Superior temporal gyrus (tissue), 1 donor: ENCODE results near the gene UBFD1.
"Not testable (repeated sequence)": the region's sequence is repeated elsewhere in the genome, so short reads cannot be mapped to it uniquely, and the experiment has no call there.

Experiments used
- DNase-seq: peaks from one replicate; pipeline ENCODE4 v3.0.0-alpha.2; 2016; ENCODE audit errors: extremely low spot score

Gene UBFD1

DNA sequence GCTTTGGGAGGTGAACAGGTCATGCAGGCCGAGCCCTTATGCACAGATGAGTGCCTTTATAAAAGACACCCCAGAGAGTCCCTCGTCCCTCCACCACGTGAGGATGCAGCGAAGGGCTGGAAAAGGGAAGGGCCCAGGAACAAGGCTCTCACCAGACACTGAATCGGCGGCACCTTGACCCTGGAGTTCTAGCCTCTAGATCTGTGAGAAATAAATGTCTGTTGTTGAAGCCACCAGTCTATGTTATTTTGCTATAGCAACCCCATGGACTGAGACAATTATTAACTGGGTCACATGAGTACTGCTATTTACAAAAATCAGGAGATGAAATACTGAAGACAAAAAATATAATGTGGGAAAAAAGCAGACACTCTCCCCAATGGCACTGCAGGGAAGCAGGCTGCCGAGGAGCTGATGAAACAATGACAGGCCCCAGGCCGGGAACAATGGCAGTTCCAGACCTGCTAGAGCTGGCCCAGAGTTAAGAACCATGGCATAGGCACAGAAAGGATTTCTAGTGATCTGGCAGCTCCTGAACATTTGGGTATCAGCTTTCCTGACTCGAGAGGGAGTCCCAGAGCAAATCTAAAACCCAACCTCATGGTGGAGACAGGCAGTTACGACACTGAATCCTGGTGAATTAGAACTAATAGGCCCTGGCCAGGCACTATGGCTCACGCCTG, 29.4 kb upstream of the UBFD1 start:
- DNase-seq = no peak

DNA sequence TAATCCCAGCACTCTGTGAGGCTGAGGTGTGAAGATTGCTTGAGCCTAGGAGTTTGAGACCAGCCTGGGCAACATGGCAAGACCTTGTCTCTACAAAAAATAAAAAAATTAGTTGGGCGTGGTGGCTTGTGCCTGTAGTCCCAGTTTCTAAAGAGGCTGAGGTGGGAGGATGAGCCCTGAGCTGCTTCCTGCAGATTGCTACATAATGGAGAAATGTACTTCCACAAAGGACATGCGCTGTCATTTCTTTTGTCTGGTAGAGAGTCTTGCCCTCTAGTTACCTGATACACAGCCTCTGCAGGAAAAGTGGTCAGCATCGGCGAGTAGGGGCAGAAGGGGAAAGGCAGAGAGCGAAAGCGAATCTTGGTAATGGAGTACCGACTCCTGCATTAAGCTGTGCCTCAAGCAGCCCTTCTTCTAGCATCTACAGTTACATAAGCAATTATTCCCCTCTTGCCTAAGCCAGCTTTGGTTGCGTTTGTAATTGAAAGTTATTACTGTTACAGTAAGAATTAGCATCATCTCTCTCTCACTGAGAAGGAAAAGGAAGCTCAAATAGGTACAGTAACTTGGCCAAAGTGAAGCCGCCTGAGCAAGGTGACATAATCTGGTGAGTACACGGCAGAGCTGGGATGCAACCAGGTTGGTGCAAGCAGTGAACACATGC, 28.8 kb upstream of the UBFD1 start:
- no peak for DNase-seq

DNA sequence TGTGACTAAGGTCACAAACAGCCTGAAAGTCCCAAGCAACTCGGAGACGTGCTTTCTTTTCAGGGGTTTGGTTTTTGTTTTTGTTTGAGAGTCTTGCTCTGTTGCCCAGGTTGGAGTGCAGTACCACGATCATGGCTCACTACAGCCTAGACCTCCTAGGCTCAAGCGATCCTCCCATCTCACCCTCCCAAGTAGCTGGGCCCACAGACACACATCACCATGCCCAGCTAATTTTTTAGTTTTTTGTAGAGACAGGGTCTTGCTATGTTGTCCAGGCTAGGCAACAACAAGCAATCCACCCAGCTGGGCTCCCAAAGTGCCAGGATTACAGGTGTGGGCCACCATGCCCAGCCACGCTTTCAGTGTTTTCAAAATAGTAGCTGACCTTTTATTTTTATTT, 27.5 kb upstream of the UBFD1 start:
- DNase-seq = no peak

DNA sequence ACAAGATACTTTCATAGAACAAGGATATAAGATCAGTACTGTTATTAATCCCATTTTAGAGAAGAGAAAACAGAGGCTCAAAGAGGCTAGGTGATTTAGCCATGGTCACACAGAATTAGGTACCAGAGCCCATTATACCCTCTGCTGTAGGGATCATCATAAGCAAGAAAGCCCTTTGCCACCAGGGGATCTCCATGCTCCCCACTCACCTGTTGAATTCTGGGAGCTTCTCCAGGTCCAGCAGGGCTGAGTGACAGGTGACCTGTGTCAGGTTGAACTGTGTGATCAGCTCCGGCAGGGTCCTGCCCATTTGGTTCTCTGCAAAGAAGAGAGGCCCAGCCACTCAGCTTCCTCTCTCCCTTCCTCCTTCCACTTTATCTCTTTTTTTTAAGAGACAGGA, 25.1 kb upstream of the UBFD1 start:
- no peak for DNase-seq

DNA sequence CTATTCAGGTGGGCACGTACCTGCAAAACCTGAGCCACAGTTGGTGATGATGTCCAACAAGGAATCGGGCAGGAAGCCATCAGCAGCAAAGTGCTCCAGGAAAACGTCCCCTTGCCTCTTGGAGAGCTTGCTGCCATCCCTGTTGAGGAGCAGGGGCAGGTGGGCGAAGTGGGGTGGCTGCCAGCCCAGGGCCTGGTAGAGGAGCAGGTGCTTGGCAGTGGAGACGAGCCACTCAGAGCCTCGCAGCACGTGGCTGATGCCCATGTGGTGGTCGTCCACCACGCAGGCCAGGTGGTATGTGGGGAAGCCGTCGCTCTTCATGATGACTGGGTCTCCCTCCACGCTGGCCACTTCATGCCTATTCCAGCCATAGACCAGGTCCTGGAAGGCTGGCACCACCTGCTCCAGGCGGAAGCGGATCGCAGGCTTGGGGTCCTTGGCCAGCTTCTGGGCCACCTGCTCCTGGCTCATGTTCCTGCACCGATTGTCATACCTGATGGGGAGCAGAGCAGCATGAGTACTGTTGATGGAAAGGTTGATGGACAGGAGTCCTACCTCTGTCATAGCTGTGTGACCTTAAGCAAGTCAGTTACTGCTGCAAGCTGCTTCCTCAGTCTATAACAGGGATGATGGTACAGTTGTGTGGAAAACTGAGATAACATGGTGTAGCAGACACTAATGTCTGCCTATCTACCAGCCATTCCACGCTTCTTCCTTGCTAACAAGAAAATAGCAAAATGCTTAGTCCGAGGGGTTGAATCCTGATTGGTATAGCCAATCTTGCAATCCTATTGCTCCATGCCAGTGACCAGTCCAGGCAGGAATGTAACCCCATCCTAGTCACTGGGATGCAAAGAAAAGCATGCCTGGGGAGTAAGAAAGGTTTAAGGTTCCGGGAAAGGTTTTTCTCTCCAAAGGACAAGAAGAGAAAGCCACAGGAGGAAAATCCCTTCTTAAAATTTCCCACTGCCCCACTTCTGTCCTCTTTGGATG, 22.4 kb upstream of the UBFD1 start:
- DNase-seq = no peak

DNA sequence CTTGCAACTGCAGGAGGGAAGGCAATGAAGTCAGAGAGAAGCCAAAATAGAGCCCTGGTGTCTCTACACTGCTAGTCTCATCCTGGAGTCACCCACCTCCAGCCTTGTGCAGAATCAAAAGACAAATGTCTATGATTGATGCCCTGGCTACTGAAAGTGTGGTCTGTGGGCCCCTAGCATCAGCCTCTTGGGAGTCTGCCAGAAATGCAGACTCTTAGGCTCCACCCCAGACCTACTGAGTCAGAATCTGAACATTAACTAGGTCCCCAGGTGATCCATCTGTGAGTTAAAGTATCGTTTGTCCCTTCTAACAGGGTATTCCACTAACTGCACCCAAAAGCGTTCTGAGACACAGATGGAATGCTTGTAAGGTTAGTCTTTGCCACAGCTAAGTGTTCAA, 21.6 kb upstream of the UBFD1 start:
- DNase-seq = no peak

DNA sequence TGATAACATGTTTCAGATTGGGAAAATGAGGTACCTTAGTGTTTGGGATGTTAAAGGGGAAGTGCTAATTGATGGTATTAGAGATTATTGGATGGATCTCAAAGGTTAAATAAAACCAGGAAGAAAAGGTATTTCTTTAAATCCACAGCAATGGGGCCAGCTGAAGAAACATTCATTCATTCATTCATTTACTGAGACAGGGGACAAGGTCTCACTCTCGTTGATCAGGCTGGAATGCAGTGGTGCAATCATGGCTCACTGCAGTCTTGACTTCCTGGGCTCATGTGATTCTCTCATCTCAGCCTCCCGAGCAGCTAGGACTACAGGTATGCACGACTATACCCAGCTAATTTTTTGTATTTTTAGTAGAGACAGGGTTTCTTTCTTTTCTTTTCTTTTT, 20.1 kb upstream of the UBFD1 start:
- DNase-seq = no peak

DNA sequence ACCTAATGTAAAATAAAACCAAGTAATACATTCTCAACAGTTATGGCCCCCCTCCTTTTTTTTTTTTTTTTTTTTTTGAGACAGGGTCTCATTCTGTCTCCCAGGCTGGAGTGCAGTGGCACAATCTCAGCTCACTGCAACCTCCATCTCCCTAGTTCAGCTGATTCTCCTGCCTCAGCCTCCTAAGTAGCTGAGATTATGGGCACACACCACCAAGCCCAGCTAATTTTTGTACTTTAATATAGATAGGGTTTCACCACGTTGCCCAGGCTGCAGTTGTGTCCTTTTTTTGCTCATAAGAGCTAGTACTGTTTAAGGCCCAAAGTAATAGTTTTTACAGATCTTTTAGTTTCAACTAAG, 18.6 kb upstream of the UBFD1 start:
- DNase-seq = no peak

DNA sequence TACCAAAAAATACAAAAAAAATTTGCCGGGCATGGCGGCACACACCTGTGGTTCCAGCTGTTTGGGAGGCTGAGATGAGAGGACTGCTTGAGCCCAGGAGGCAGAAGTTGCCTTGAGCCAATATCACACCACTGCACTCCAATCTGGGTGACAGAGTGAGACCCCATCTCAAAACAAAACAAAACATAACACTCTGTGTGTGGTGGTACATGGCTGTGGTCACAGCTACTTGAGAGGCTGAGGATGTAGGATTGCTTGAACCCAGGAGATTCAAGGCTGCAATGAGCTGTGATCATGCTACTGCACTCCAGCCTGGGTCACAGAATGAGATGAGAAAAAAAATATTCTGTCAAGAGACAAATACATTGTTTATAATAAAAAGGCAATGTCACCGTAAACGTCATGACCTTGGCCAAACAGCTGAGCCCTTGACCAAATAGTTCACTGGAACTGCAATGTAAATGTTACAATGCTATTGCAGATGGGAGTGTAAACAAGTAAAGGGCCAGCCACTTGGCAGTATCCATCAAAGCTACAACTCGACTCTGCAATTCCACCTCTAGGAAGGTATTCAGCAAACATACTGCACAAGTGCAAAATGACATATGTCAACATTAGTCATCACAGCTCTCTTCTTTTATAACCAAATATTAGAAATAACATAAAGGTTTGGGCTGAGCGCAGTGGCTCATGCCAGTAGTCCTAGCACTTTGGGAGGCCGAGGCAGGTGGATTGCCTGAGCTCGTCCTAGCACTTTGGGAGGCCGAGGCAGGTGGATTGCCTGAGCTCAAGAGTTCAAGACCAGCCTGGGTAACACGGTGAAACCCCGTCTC, 17.3 kb upstream of the UBFD1 start:
- no peak for DNase-seq

DNA sequence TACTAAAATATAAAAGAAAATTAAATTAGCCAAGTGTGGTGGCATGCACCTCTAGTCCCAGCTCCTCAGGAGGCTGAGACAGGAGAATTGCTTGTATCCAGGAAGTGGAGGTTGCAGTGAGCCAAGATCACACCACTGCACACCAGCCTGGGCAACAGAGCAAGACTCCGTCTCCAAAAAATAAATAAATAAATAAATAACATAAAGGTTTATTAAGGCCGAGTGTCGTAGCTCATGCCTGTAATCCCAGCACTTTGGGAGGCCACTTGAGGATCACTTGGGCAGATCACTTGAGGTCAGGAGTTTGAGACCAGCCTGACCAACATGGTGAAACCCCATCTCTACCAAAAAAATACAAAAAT, 16.7 kb upstream of the UBFD1 start:
- DNase-seq = not testable (repeated sequence)

DNA sequence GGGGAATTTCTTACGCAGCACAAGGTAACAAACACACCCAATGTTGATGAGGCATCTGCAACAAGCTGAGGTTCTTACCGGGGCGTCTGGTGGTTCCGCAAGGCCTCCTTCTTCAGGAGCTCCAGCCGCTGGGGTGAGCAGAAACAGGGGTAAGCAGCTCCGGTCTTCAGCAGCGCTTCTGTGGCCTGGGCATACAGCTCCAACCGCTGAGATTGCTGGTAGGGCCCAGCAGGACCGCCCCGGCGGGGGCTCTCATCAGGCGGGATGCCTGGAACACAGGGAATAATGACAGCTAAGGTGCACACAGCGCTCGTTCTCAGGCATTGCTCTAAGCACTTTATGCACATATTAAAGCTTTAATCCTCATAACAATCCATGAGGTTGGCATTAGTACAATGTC, 13.1 kb upstream of the UBFD1 start:
- DNase-seq = no peak

DNA sequence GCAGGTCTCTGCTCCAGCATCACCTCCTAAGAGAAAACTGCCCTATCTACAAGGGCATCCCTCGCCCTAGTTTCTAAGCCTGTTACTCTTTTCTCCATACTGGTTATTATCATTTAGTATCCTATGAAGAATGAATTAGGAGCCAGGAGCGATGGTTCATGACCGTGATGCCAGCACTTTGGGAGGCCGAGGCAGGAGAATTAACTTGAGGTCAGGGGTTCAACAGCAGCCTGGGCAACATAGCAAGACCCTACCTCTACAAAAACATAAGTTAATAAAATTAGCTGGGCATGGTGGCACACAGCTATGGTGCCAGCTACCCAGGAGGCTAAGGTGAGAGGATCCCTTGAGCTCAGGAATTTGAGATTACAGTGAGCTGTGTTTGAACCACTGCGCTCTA, 7.6 kb upstream of the UBFD1 start:
- no peak for DNase-seq

DNA sequence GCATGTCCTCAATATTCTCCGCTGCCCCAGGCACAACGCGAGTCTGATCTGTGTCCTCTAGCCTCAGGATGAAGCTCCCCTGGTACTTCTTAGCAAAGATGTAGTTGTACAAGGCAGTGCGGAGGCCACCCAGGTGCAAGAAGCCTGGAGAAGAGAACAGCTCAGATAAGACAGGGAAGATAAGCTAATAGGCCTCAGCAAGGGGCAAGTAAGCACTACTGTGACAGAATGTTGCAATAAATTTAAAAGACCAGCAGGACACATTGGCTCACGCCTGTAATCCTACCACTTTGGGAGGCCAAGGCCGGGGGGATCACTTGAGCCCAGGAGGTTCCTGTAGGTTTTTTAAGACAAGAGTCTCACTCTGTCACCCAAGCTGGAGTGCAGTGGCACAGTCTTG, 5.4 kb upstream of the UBFD1 start:
- no peak for DNase-seq

DNA sequence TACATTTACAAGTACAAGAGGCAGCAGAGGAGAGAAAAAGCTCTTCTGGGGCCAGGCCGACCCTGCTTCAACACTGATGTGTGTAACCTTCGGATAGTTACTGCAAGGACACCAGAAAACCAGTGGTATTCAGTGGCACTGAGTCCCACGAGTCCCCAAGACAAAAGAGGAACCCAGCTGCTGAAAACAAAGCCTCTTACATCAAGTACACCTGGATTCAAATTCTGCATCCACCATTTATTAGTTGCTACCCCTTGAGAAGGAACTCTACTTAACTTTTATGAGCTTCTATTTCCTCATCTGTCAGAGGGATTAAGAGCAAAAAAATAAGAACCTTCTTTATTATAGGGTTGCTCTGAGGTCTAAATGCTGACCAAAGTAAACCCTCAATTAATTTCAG, 3.0 kb upstream of the UBFD1 start:
- no peak for DNase-seq

DNA sequence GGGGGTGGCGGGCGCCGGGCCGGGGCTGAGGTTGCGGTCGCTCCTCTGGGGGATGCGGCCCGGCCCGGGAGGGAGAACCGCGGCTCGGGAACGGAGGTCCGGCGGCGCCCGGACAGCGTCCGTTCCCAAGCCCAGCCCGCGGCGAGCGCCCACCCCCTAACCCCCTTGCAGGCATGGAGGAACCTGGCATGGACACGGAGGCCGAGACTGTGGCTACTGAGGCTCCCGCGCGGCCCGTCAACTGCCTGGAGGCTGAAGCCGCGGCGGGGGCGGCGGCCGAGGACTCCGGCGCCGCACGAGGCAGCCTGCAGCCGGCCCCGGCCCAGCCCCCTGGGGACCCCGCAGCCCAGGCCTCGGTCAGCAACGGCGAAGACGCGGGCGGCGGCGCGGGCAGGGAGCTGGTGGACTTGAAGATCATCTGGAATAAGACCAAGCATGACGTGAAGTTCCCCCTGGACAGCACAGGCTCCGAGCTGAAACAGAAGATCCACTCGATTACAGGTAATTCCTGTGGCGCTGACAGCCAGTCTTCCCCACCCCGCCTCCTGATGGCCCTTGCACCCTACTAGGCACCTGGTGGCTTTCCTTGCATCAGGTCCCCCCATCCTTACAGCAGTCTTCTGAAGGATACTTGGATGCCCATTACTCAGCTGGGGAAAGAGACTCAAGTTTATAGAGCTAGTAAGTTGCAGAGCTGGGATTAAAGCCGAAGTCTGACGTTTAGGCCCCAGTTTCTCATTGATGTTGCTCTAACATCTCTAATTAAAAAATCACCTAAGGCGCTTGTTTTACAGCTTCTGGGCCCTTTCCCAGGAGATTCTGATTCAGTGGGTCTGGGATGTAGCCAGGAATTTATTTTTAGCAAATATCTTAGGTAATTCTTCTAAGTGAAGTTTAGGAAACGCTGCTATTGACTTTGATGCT, 514 bp downstream of the UBFD1 start:
- no peak for DNase-seq

DNA sequence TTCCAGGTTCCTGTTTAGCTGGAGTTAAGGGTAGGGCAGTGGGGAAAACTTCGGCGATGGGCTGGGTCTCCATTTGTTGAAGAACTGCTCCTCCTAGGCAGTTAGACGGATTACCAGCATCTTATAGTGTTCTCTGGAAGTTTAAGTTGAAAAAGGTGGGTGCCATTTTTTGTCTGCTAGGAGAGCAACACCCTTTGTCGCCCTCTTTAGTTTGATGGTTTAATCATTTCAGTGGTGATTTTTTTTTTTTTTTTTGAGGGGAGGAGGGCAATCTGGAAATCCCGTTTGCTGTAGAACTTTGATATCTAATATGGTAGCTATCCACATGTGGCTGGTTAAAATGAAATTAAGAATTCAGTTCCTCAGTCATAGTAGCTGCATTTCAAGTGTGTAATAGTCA, 4.1 kb downstream of the UBFD1 start:
- no peak for DNase-seq

DNA sequence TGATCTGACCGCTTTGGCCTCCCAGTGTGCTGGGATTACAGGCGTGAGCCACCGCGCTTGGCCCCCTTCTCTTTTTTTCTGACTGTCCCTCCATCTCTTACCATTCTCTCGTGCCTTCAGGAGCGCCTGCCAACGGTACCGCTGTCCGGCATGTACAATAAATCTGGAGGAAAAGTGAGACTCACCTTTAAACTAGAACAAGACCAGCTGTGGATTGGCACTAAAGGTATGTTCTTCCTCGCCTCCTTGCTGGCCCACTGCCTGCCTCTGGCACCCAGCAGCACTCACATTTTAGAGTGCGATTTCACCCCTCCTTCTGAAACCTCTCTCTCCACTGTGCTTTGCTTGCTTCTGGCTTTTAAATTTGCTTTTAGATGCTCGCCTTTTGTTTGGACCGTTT, 5.0 kb downstream of the UBFD1 start:
- no peak for DNase-seq

DNA sequence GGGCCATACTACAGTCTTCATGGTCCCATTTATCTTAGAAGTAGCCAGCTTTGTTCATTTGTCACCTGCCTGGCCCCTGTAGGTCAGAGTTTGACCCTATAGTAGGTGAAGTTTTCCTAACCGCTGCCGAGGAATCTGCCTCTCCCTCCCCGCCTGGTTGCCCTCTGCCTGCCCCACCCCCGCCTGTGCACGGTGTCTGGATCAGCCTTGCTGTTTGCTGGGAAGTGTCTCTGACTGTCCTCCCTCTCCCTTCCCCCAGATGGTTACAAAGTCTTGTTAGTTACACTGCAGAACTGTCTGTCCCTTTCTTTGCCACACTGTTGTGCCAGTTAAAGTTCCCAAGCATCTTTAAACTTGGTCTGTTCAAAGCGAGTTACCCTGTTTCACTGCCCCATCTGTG, 5.7 kb downstream of the UBFD1 start:
- DNase-seq = no peak

DNA sequence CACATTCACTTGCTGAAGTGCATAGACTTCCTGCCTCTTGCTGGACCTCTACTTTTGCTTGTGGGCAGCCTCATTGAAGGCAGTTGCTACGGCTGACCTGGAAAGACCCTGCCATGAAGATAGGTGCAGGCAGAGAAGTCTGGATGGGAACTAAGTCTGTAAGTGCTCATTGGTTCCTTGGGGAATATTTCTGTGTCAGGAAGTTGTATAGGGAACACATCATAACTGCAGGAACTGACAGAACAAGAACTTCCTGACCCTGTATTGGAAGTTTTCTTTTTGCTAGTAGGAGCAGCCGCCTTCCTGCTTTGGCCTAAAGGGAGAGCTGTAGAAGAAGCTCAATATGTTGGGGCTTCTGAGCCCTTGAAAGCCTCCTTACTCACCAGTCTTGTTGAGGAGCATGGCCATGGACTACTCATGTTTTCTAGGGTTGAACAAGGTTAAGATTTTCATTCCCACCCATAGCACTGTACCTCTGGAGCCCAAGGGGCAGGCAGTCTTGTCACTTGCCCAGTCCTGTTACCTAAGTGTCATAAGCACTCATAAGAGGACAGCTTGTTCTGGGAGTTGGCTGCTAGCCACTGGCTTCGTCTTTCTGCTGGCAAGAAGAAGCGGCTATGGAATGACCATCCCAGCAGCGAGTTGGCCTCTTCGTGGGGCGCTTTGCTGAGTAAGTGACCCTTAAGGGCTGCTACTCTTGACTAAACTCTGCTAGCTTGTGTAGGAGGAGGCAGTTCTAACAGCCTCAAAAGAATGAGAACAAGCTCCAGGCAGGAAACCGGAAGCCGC, 7.2 kb downstream of the UBFD1 start:
- DNase-seq = no peak

DNA sequence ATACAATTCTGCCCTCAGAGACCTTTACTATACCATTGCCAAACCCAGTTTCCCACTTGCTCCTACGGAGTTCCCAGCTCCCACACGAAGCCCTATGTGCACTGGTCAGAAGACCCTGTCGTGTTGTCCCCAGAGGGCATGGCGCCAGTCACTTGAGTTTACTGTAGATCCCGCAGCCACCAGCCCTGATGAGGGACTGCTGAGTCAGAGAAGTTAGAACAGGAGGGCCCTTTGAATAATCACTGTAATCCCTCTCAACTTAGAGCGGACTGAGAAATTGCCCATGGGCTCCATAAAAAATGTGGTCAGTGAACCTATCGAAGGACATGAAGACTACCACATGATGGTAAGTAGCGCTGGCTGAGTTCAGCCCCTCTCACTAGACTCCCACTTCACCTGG, 9.2 kb downstream of the UBFD1 start:
- DNase-seq = no peak
